Panc1 (cell line): ENCODE results near the gene RFPL4A.

Experiments used
- POLR2AphosphoS5 ChIP-seq: IDR thresholded peaks from 2 replicates; pipeline ENCODE4 v1.6.1; 2012; ENCODE audit warnings: mild to moderate bottlenecking, low read depth, low read length, moderate library complexity
- SIN3A ChIP-seq: IDR thresholded peaks from 2 replicates; pipeline ENCODE4 v1.6.1; 2012; ENCODE audit warnings: low read depth, mild to moderate bottlenecking, low read length, moderate library complexity, borderline replicate concordance; ENCODE audit not compliant: insufficient read depth
- TCF7L2 ChIP-seq: IDR thresholded peaks from 2 replicates; pipeline ENCODE4 v1.6.1; 2011; ENCODE audit warnings: mild to moderate bottlenecking, low read depth, low read length, inconsistent platforms
- TF ChIP-seq, protein P1 (sequence below): fragments of 450-650 bp; IDR thresholded peaks from 2 replicates; pipeline ENCODE4 v1.5.1; 2017; ENCODE audit warnings: mild to moderate bottlenecking
- TF ChIP-seq, protein P2 (sequence below), 2 experiments: IDR thresholded peaks; 2 replicates each; pipeline ENCODE4 v1.6.1; 2011 to 2012; ENCODE audit warnings: low read depth in 2 of 2, control low read depth in 1 of 2, low read length in 1 of 2, mild to moderate bottlenecking in 1 of 2, moderate library complexity in 1 of 2; ENCODE audit not compliant: insufficient read depth in 1 of 2

DNA sequence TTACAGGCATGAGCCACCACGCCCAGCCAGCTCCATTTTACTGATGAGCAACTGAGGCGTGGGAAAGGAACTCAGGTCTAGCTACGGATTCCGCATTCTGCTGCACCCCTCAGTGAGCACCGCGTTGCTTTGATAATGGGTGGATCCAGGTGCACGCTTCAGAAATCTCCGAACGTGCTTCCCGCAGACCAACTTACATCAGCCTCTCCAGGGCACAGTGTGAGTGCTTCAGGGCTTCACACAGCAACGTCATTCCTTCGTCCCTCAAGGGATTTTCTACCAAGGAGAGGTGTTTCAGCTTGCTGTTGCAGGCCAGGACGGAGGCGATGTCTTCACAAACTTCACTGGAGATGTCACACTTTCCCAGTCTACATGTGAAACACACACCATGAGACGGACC lies 42.4 kb upstream of the RFPL4A start:
- TF ChIP-seq, protein P1, sequence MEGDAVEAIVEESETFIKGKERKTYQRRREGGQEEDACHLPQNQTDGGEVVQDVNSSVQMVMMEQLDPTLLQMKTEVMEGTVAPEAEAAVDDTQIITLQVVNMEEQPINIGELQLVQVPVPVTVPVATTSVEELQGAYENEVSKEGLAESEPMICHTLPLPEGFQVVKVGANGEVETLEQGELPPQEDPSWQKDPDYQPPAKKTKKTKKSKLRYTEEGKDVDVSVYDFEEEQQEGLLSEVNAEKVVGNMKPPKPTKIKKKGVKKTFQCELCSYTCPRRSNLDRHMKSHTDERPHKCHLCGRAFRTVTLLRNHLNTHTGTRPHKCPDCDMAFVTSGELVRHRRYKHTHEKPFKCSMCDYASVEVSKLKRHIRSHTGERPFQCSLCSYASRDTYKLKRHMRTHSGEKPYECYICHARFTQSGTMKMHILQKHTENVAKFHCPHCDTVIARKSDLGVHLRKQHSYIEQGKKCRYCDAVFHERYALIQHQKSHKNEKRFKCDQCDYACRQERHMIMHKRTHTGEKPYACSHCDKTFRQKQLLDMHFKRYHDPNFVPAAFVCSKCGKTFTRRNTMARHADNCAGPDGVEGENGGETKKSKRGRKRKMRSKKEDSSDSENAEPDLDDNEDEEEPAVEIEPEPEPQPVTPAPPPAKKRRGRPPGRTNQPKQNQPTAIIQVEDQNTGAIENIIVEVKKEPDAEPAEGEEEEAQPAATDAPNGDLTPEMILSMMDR: no peak
- TF ChIP-seq POLR2AphosphoS5 (no peak), SIN3A (no peak), TCF7L2 (no peak)
- TF ChIP-seq, protein P2, sequence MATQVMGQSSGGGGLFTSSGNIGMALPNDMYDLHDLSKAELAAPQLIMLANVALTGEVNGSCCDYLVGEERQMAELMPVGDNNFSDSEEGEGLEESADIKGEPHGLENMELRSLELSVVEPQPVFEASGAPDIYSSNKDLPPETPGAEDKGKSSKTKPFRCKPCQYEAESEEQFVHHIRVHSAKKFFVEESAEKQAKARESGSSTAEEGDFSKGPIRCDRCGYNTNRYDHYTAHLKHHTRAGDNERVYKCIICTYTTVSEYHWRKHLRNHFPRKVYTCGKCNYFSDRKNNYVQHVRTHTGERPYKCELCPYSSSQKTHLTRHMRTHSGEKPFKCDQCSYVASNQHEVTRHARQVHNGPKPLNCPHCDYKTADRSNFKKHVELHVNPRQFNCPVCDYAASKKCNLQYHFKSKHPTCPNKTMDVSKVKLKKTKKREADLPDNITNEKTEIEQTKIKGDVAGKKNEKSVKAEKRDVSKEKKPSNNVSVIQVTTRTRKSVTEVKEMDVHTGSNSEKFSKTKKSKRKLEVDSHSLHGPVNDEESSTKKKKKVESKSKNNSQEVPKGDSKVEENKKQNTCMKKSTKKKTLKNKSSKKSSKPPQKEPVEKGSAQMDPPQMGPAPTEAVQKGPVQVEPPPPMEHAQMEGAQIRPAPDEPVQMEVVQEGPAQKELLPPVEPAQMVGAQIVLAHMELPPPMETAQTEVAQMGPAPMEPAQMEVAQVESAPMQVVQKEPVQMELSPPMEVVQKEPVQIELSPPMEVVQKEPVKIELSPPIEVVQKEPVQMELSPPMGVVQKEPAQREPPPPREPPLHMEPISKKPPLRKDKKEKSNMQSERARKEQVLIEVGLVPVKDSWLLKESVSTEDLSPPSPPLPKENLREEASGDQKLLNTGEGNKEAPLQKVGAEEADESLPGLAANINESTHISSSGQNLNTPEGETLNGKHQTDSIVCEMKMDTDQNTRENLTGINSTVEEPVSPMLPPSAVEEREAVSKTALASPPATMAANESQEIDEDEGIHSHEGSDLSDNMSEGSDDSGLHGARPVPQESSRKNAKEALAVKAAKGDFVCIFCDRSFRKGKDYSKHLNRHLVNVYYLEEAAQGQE (IDR thresholded peaks at IDR 0.05; ENCODE audit: insufficient read depth in 1 of 2, low read depth in 2 of 2, low read length in 1 of 2): no peak
